HG02970 (cell line): ENCODE measurements around the gene MRFAP1L1.

Experiments used
- ATAC-seq: cut with Tn5 transposase; IDR thresholded peaks from one replicate; pipeline ENCODE4 v1.9.1; 2021; ENCODE audit warnings: mild to moderate bottlenecking, moderate library complexity, moderate number of reproducible peaks; ENCODE audit not compliant: unreplicated experiment, low FRiP score

Gene MRFAP1L1

DNA sequence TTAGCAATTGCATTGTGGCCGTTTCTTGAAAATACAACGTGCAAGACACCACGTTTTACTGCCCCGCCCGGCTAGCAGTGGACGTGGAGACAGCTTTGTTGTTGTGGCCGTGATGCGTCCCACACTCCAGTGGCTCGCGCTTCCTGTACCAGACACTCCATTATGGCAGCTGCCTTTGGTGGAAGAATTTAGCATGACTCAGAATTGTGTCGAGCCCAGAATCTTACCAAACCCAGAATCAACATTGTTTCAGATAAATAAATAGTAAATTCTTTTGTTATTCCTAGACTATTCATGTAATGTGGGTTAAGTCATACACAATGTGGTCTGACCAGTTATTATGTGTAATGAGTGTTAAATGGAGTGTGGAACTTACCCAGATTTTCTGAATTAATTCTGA, 41.3 kb downstream of the MRFAP1L1 start:
- no peak for ATAC-seq

DNA sequence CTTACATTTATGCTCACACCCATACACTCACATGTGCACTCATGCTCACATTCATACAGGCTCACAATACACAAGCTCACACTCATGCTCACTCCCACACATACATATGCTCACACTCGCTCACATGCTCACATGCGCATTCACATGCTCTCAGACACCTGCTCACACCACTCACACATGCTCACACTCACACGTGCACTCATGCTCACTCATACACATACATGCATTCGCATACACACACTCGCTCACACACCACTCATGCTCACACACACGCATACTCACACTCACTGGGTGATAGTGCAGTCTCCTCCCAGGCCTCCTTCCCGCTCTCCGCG, 44.4 kb downstream of the MRFAP1L1 start:
- no peak for ATAC-seq

DNA sequence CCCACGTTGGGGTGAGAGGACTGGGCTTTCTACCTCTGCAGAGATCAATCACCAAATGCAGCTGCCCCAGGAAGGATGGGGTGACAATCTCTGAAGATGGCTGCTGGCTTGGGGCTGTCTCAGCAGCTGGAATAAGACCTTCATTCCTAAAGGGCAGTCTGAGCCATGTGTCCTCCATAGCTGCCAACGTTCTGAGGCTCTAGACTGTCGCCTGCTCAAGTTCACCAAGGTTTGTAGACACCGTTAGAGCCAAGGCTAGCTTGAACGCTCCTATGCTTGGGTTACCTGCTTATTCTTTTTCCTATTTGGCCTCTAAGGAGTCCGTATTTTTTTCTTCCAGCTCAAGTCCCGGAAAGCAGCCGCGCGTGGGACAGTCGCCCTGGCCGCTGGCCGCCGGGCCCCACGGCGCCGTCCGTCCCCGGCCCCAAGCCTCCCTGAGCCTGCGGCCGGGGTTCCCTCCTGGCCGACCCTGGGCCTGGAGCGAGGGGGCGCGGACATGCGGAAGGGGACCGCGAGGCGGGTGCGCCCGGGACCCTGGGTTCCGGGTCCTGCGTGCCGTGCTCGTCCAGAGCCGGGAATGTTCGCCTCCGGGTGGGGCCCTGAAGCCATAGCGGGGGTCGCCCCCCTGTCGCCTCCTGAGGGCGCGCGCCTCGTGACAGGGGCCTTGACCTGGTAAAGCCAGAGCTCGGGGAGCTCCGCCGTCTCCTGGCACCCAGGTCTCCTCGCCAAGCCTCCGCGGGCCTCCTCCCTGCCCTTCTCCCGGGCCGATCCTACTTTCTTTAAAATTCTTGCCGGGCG, 45.9 kb downstream of the MRFAP1L1 start:
- ATAC-seq = no peak

DNA sequence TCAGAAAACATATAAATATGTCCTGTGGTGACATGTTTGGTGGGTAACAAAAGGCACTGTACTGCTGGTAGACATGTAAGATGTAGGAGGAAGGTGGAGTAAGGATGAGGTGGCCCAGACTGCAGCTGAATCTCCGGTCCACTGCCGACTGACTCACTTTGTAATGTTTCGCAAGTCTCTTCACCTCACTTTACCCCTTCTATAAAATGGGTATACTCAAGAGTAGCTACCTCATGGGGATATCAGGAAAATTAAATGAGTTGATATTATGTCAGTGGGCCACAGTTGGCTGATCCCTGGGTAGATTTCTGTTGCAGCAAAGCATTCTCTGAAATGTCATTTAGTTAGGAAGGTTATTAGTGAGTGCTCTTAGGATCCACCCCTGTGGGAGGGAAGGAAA, 47.1 kb downstream of the MRFAP1L1 start:
- no peak for ATAC-seq

GRCh38 chr4:6660430-6660829, 49.2 kb downstream of the MRFAP1L1 start:
- ATAC-seq = no peak

- ATAC-seq = no peak
Measured at GRCh38 chr4:6659897-6660296, 49.8 kb downstream of the MRFAP1L1 start.

GRCh38 chr4:6658597-6659075, 51.0 kb downstream of the MRFAP1L1 start:
- no peak for ATAC-seq

DNA sequence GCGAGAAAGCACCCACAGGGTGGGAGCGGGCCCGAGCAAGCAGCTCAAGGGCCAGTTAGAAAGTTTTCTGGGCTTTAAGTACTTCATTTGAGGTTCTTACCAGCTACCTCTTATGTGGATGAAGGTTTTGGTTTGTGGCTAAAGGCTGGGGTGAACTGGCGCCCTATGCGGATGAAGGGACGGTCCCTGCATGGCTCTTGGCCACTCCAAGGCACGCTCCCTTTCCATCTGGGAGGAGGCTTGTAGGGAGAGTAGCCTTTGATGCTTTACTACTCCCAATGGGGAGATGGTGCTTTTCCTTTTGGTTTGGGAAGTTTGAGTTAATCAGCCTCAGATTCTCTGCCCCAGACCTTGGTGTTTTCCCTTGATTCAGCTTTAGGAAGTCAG, 51.5 kb downstream of the MRFAP1L1 start:
- no peak for ATAC-seq
